ENCODE measurements around the gene PCDH15. TPM values are rescaled to one million over a fixed set of nuclear protein-coding genes. Genes with fewer than 3 reads are reported as not detected.

Gene PCDH15
- total RNA-seq, 1 donor from 2014 or later: 3.2 TPM

- Histone ChIP-seq H3K36me3 (no peaks in the 10 kb centered on the region), H3K4me3 (no peak overlapping the region), H3K9me3 (no peaks in the 10 kb centered on the region), H3K27me3 (no peaks in the 10 kb centered on the region), H3K27ac (no peak overlapping the region), H3K4me1 (no peaks in the 10 kb centered on the region)
- no peak for TF ChIP-seq CTCF (IDR thresholded peaks at IDR 0.05)
- intact Hi-C loops (cut with DNase I): no loop called here
- ATAC-seq (no peak), DNase-seq (no peak)
These were observed 26.0 kb upstream of the PCDH15 start for GRCh38 chr10:54826994-54827560.

- H3K27me3 ChIP-seq: no peaks in the 10 kb centered on the region
- no peak overlapping the region for H3K27ac ChIP-seq
- DNase-seq (no peak), ATAC-seq (no peak)
- no peaks in the 10 kb centered on the region for H3K4me1 ChIP-seq
- no peak for TF ChIP-seq CTCF (IDR thresholded peaks at IDR 0.05)
- intact Hi-C loops (cut with DNase I): no loop called here
- no peaks in the 10 kb centered on the region for H3K9me3 ChIP-seq
- H3K4me3 ChIP-seq: no peak overlapping the region
- no peaks in the 10 kb centered on the region for H3K36me3 ChIP-seq
These were observed 14.6 kb upstream of the PCDH15 start for GRCh38 chr10:54815583-54815982.

GRCh38 chr10:54808186-54808935, 7.3 kb upstream of the PCDH15 start:
- no peak overlapping the region for H3K4me3 ChIP-seq
- H3K9me3 ChIP-seq: no peaks in the 10 kb centered on the region
- DNase-seq: no peak
- no peaks in the 10 kb centered on the region for H3K27me3 ChIP-seq
- TF ChIP-seq CTCF (IDR thresholded peaks at IDR 0.05): no peak
- no peak for ATAC-seq
- intact Hi-C loops (cut with DNase I): no loop called here
- H3K4me1 ChIP-seq: no peaks in the 10 kb centered on the region
- H3K27ac ChIP-seq: no peak overlapping the region
- no peaks in the 10 kb centered on the region for H3K36me3 ChIP-seq

GRCh38 chr10:54799506-54799905, 1.5 kb downstream of the PCDH15 start:
- Histone ChIP-seq H3K27ac (no peak overlapping the region), H3K4me1 (no peaks in the 10 kb centered on the region), H3K9me3 (no peaks in the 10 kb centered on the region), H3K36me3 (no peaks in the 10 kb centered on the region), H3K4me3 (no peak overlapping the region), H3K27me3 (no peaks in the 10 kb centered on the region)
- ATAC-seq (no peak), DNase-seq (no peak)
- no peak for TF ChIP-seq CTCF (IDR thresholded peaks at IDR 0.05)
- intact Hi-C loops (cut with DNase I): no loop called here

- intact Hi-C loops (cut with DNase I): no loop called here
- Histone ChIP-seq H3K4me1 (no peaks in the 10 kb centered on the region), H3K27me3 (no peaks in the 10 kb centered on the region), H3K9me3 (no peaks in the 10 kb centered on the region), H3K36me3 (no peaks in the 10 kb centered on the region), H3K27ac (no peak overlapping the region), H3K4me3 (no peak overlapping the region)
- no peak for TF ChIP-seq CTCF (IDR thresholded peaks at IDR 0.05)
- no peak for DNase-seq
- no peak for ATAC-seq
These were observed 3.3 kb downstream of the PCDH15 start for GRCh38 chr10:54797636-54798321.
